ENCODE results near the gene LYST. TPM values are rescaled to one million over a fixed set of nuclear protein-coding genes. Genes with fewer than 3 reads are reported as not detected.

Gene LYST
- polyA plus RNA-seq, 1 donor (not counting 4 experiments of a cell fraction or from before 2014, with no cell fraction given), result 24.7 TPM

DNA sequence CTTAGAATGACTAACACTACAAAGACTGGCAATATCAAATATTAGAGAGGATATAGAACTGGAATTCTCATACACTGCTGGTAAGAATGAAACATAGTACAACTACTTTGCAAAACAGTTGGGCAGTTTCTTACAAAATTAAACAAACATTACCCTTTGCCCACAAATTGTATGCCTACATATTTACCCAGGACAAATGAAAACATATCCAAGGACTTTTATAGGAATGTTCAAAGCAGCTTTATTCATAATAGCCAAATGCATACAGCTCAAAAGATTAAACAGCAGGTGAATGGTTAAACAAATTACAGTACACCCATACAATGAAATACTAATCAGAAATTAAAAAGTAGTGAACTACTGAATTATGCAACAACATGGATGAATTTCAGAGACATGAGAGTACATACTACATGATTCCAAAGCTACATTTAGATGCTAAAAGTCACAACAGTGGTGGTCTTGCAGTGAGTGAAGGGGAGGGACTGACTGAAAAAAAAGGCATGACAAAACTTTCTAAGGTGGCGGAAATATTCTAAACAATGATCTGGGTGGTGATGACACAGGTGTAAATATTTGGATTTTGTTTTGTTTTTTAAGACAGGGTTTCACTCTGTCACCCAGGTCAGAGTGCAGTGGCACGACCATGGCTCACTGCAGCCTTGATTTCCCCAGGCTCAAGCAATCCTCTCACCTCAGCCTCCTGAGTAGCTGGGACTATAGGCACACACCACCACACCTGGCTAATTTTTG, 40.4 kb downstream of the LYST start:
- no peaks in the 10 kb centered on the region for H3K79me2 ChIP-seq (ENCODE audit: control insufficient read depth, insufficient read depth, low read length)
- dilution Hi-C loops (cut with MboI; ENCODE audit: extremely low pct_ligation_motif_present, low sequenced_read_pairs), result no loop called here
- TF ChIP-seq, protein P1, sequence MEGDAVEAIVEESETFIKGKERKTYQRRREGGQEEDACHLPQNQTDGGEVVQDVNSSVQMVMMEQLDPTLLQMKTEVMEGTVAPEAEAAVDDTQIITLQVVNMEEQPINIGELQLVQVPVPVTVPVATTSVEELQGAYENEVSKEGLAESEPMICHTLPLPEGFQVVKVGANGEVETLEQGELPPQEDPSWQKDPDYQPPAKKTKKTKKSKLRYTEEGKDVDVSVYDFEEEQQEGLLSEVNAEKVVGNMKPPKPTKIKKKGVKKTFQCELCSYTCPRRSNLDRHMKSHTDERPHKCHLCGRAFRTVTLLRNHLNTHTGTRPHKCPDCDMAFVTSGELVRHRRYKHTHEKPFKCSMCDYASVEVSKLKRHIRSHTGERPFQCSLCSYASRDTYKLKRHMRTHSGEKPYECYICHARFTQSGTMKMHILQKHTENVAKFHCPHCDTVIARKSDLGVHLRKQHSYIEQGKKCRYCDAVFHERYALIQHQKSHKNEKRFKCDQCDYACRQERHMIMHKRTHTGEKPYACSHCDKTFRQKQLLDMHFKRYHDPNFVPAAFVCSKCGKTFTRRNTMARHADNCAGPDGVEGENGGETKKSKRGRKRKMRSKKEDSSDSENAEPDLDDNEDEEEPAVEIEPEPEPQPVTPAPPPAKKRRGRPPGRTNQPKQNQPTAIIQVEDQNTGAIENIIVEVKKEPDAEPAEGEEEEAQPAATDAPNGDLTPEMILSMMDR (optimal IDR thresholded peaks at IDR 0.05 in 1 of 3, IDR thresholded peaks at IDR 0.05 in 1 of 3, conservative IDR thresholded peaks at IDR 0.05 in 1 of 3; ENCODE audit: extremely low read depth in 1 of 3, insufficient read depth in 2 of 3, low read length in 3 of 3), result no peak
- TF ChIP-seq EZH2 (IDR thresholded peaks at IDR 0.05; ENCODE audit: low read length), result no peak
- no peak overlapping the region for H3K4me3 ChIP-seq (ENCODE audit: control insufficient read depth in 2 of 3, extremely low read depth in 1 of 3, insufficient read depth in 2 of 3, low read depth in 1 of 3, low read length in 3 of 3)
- peaks cover 15% of the 10 kb centered on the region for H3K4me1 ChIP-seq (ENCODE audit: control insufficient read depth, extremely low read depth, insufficient read depth, low read length)
- FAIRE-seq, result peak; percentile 57
- H4K20me1 ChIP-seq (ENCODE audit: control insufficient read depth, extremely low read depth, insufficient read depth, low read length), result no peaks in the 10 kb centered on the region
- H3K9ac ChIP-seq (ENCODE audit: control insufficient read depth, extremely low read depth, insufficient read depth, low read length), result no peak overlapping the region
- no peaks in the 10 kb centered on the region for H3K9me3 ChIP-seq (ENCODE audit: control insufficient read depth, low read depth, low read length)
- H3K36me3 ChIP-seq (ENCODE audit: control insufficient read depth in 2 of 2, extremely low read depth in 1 of 2, insufficient read depth in 2 of 2, low read length in 2 of 2), result peaks cover 0 to 4% of the 10 kb centered on the region in 2 experiments
- no peaks in the 10 kb centered on the region for H3K9me1 ChIP-seq (ENCODE audit: control insufficient read depth, extremely low read depth, insufficient read depth, low read length)
- no peak overlapping the region for H3K27ac ChIP-seq (ENCODE audit: control insufficient read depth, insufficient read depth, low read length)
- no peak overlapping the region for H3K4me2 ChIP-seq (ENCODE audit: control insufficient read depth, extremely low read depth, insufficient read depth, low read depth, low read length)
- no peak for DNase-seq (ENCODE audit: low read depth, low spot score)
- H3K27me3 ChIP-seq (ENCODE audit: control insufficient read depth, extremely low read depth, insufficient read depth, low read length), result no peaks in the 10 kb centered on the region
- H2AFZ ChIP-seq (ENCODE audit: control insufficient read depth, low read length), result no peak overlapping the region

DNA sequence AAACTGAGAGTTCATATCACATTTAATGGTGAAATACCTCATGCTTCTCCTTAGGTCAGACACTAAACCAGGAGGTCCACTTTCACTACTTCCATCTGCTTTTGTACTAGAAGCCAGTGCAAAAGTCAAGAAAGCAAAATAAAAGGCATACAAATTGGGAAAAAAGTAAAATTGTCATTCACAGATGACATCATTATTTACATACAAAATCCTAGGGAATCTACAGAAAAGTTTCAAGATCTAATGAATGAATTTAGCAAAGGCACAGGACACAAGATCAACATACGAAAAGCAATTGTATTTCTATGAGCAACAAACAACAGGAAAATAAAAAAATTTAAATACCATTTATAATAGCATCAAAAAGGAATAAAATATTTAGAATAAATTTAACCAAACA, 41.5 kb downstream of the LYST start:
- H3K36me3 ChIP-seq (ENCODE audit: control insufficient read depth in 2 of 2, extremely low read depth in 1 of 2, insufficient read depth in 2 of 2, low read length in 2 of 2), result peaks cover 0 to 4% of the 10 kb centered on the region in 2 experiments
- H2AFZ ChIP-seq (ENCODE audit: control insufficient read depth, low read length), result no peak overlapping the region
- no peak overlapping the region for H3K27ac ChIP-seq (ENCODE audit: control insufficient read depth, insufficient read depth, low read length)
- H3K4me1 ChIP-seq (ENCODE audit: control insufficient read depth, extremely low read depth, insufficient read depth, low read length), result peaks cover 13% of the 10 kb centered on the region
- no peak for FAIRE-seq
- no peaks in the 10 kb centered on the region for H3K9me1 ChIP-seq (ENCODE audit: control insufficient read depth, extremely low read depth, insufficient read depth, low read length)
- no peak overlapping the region for H3K4me3 ChIP-seq (ENCODE audit: control insufficient read depth in 2 of 3, extremely low read depth in 1 of 3, insufficient read depth in 2 of 3, low read depth in 1 of 3, low read length in 3 of 3)
- H3K9me3 ChIP-seq (ENCODE audit: control insufficient read depth, low read depth, low read length), result no peaks in the 10 kb centered on the region
- TF ChIP-seq, protein P1 (optimal IDR thresholded peaks at IDR 0.05 in 1 of 3, IDR thresholded peaks at IDR 0.05 in 1 of 3, conservative IDR thresholded peaks at IDR 0.05 in 1 of 3; ENCODE audit: extremely low read depth in 1 of 3, insufficient read depth in 2 of 3, low read length in 3 of 3), result no peak
- no peak for TF ChIP-seq EZH2 (IDR thresholded peaks at IDR 0.05; ENCODE audit: low read length)
- no peaks in the 10 kb centered on the region for H3K27me3 ChIP-seq (ENCODE audit: control insufficient read depth, extremely low read depth, insufficient read depth, low read length)
- H4K20me1 ChIP-seq (ENCODE audit: control insufficient read depth, extremely low read depth, insufficient read depth, low read length), result no peaks in the 10 kb centered on the region
- H3K79me2 ChIP-seq (ENCODE audit: control insufficient read depth, insufficient read depth, low read length), result no peaks in the 10 kb centered on the region
- no peak overlapping the region for H3K4me2 ChIP-seq (ENCODE audit: control insufficient read depth, extremely low read depth, insufficient read depth, low read depth, low read length)
- H3K9ac ChIP-seq (ENCODE audit: control insufficient read depth, extremely low read depth, insufficient read depth, low read length), result no peak overlapping the region
- dilution Hi-C loops (cut with MboI; ENCODE audit: extremely low pct_ligation_motif_present, low sequenced_read_pairs), result no loop called here
- no peak for DNase-seq (ENCODE audit: low read depth, low spot score)
